ENCODE results near the gene MORC4.

DNA sequence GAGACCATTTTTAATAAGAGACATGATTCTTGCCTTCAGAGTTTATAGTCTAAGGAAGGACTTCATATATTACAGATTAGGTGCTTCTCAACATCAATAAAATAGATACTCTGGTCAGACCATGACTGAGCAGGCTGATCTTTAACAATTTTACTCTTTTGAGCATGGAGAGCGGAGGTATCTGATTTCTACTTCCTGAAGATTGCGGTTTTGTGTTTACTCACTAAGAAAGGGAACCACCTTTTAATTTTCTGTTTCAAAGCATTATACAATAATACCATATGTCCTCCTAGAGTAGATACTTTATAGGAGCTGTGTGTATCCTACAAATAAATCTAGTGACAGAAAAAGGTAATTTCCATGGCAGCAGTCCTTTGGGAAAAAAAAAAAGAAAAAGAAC lies 12.5 kb downstream of the MORC4 start:
- TF ChIP-seq, protein P1, sequence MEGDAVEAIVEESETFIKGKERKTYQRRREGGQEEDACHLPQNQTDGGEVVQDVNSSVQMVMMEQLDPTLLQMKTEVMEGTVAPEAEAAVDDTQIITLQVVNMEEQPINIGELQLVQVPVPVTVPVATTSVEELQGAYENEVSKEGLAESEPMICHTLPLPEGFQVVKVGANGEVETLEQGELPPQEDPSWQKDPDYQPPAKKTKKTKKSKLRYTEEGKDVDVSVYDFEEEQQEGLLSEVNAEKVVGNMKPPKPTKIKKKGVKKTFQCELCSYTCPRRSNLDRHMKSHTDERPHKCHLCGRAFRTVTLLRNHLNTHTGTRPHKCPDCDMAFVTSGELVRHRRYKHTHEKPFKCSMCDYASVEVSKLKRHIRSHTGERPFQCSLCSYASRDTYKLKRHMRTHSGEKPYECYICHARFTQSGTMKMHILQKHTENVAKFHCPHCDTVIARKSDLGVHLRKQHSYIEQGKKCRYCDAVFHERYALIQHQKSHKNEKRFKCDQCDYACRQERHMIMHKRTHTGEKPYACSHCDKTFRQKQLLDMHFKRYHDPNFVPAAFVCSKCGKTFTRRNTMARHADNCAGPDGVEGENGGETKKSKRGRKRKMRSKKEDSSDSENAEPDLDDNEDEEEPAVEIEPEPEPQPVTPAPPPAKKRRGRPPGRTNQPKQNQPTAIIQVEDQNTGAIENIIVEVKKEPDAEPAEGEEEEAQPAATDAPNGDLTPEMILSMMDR (IDR thresholded peaks at IDR 0.05; ENCODE audit: low read depth, low read length): no peak
- TF ChIP-seq POLR2A (IDR thresholded peaks at IDR 0.05; ENCODE audit: extremely low read depth, insufficient read length): no peak
- no peak for TF ChIP-seq MYC (IDR thresholded peaks at IDR 0.05; ENCODE audit: low read depth, low read length)

Measured in NB4 (cell line).